ENCODE data around the gene LIN7B. TPM values are rescaled to one million over a fixed set of nuclear protein-coding genes. Genes with fewer than 3 reads are reported as not detected.

Gene LIN7B
- total and polyA plus RNA-seq, 9 of the 15 experiments (the other 6 are each of a cell fraction or from before 2014, with no cell fraction given): 0.89 to 15.7 (median 4.0) TPM

- TF ChIP-seq, protein P1, sequence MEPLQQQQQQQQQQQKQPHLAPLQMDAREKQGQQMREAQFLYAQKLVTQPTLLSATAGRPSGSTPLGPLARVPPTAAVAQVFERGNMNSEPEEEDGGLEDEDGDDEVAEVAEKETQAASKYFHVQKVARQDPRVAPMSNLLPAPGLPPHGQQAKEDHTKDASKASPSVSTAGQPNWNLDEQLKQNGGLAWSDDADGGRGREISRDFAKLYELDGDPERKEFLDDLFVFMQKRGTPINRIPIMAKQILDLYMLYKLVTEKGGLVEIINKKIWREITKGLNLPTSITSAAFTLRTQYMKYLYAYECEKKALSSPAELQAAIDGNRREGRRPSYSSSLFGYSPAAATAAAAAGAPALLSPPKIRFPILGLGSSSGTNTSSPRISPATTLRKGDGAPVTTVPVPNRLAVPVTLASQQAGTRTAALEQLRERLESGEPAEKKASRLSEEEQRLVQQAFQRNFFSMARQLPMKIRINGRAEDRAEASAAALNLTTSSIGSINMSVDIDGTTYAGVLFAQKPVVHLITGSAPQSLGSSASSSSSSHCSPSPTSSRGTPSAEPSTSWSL (CRISPR knock-in tag; IDR thresholded peaks at IDR 0.05; ENCODE audit: borderline replicate concordance): 0 out of 2 replicates have a peak, but pooled peaks have one; percentile 8
- TF ChIP-seq HEY1 (CRISPR knock-in tag; IDR thresholded peaks at IDR 0.05; ENCODE audit: borderline replicate concordance) (no peak), ZNF583 (CRISPR knock-in tag; IDR thresholded peaks at IDR 0.05) (no peak), KDM4B (IDR thresholded peaks at IDR 0.05; ENCODE audit: borderline replicate concordance in 2 of 2, low read depth in 1 of 2) (0 out of 4 replicates have a peak, but pooled peaks of 1 of the 2 experiments have one; percentile 16), TEAD4 (IDR thresholded peaks at IDR 0.05; ENCODE audit: low read length) (peak; percentile 4; the same call in 1 of the 2 replicates), TEAD4 (CRISPR knock-in tag; IDR thresholded peaks at IDR 0.05; ENCODE audit: borderline replicate concordance) (no peak), RUNX1 (IDR thresholded peaks at IDR 0.05; ENCODE audit: low read depth) (no peak), JUNB (CRISPR knock-in tag; conservative IDR thresholded peaks at IDR 0.05) (no peak), NCOA1 (IDR thresholded peaks at IDR 0.05; ENCODE audit: low read depth) (0 out of 2 replicates have a peak, but pooled peaks have one; percentile 4), XRCC5 (IDR thresholded peaks at IDR 0.05; ENCODE audit: low read depth, low read length) (0 out of 2 replicates have a peak, but pooled peaks have one; percentile 11), NFE2L1 (tag; IDR thresholded peaks at IDR 0.05; ENCODE audit: borderline replicate concordance, low read depth) (no peak), ZNF197 (CRISPR knock-in tag; IDR thresholded peaks at IDR 0.05; ENCODE audit: low read depth) (no peak), GATA2 (CRISPR knock-in tag; IDR thresholded peaks at IDR 0.05) (no peak), ZBTB1 (CRISPR knock-in tag; IDR thresholded peaks at IDR 0.05; ENCODE audit: borderline replicate concordance, low read depth) (0 out of 2 replicates have a peak, but pooled peaks have one; percentile 37), FOXK2 (conservative IDR thresholded peaks at IDR 0.05 in 1 of 2, IDR thresholded peaks at IDR 0.05 in 1 of 2; ENCODE audit: low read depth in 2 of 2) (peak in 1 of 2 experiments; percentile 99; a peak in 2 of 4 replicates), ARHGAP35 (IDR thresholded peaks at IDR 0.05; ENCODE audit: partially characterized antibody) (no peak), E2F1 (CRISPR knock-in tag; IDR thresholded peaks at IDR 0.05) (peak; percentile 8; the same call in 1 of the 2 replicates), ZNF436 (CRISPR knock-in tag; IDR thresholded peaks at IDR 0.05) (no peak), PHF8 (IDR thresholded peaks at IDR 0.05; ENCODE audit: borderline replicate concordance, low read length) (0 out of 2 replicates have a peak, but pooled peaks have one; percentile 41)
- TF ChIP-seq, protein P2, sequence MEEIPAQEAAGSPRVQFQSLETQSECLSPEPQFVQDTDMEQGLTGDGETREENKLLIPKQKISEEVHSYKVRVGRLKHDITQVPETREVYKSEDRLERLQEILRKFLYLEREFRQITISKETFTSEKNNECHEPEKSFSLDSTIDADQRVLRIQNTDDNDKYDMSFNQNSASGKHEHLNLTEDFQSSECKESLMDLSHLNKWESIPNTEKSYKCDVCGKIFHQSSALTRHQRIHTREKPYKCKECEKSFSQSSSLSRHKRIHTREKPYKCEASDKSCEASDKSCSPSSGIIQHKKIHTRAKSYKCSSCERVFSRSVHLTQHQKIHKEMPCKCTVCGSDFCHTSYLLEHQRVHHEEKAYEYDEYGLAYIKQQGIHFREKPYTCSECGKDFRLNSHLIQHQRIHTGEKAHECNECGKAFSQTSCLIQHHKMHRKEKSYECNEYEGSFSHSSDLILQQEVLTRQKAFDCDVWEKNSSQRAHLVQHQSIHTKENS (CRISPR knock-in tag; IDR thresholded peaks at IDR 0.05): no peak
- TF ChIP-seq, protein P3, sequence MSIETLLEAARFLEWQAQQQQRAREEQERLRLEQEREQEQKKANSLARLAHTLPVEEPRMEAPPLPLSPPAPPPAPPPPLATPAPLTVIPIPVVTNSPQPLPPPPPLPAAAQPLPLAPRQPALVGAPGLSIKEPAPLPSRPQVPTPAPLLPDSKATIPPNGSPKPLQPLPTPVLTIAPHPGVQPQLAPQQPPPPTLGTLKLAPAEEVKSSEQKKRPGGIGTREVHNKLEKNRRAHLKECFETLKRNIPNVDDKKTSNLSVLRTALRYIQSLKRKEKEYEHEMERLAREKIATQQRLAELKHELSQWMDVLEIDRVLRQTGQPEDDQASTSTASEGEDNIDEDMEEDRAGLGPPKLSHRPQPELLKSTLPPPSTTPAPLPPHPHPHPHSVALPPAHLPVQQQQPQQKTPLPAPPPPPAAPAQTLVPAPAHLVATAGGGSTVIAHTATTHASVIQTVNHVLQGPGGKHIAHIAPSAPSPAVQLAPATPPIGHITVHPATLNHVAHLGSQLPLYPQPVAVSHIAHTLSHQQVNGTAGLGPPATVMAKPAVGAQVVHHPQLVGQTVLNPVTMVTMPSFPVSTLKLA (conservative IDR thresholded peaks at IDR 0.05): no peak
- TF ChIP-seq, protein P4, sequence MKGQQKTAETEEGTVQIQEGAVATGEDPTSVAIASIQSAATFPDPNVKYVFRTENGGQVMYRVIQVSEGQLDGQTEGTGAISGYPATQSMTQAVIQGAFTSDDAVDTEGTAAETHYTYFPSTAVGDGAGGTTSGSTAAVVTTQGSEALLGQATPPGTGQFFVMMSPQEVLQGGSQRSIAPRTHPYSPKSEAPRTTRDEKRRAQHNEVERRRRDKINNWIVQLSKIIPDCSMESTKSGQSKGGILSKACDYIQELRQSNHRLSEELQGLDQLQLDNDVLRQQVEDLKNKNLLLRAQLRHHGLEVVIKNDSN (CRISPR knock-in tag; IDR thresholded peaks at IDR 0.05): no peak
Observed at GRCh38 chr19:49149652-49150105, 35.5 kb downstream of the LIN7B start (continued).
